Stimulated activated memory B cell treated with anti-CD40 and anti-IgM and Interleukin-4, amounts not matched to agents 10 μg/mL and 1 μg/mL and 100 μg/mL, for 72 hours (primary cell): ENCODE results near the gene TENM3.
"Not testable (repeated sequence)": the region's sequence is repeated elsewhere in the genome, so short reads cannot be mapped to it uniquely, and the experiment has no call there.

ENCODE experiments used
- ATAC-seq: fragments of 150-1000 bp; cut with Tn5 transposase; 2 replicates; pipeline ENCODE4 v1.10.0; 2021
- H3K27ac Mint-ChIP-seq: one replicate; pipeline ENCODE4 v1.8.0; 2022; ENCODE audit warnings: mild to moderate bottlenecking, mixed read lengths
- H3K27me3 Mint-ChIP-seq: one replicate; pipeline ENCODE4 v1.8.0; 2022; ENCODE audit warnings: mixed read lengths
- H3K36me3 Mint-ChIP-seq: one replicate; pipeline ENCODE4 v1.8.0; 2022; ENCODE audit warnings: mixed read lengths
- H3K4me1 Mint-ChIP-seq: one replicate; pipeline ENCODE4 v1.8.0; 2022; ENCODE audit warnings: mixed read lengths
- H3K4me3 Mint-ChIP-seq: one replicate; pipeline ENCODE4 v1.8.0; 2022; ENCODE audit warnings: mild to moderate bottlenecking, moderate library complexity, mixed read lengths
- H3K9me3 Mint-ChIP-seq: one replicate; pipeline ENCODE4 v1.8.0; 2022; ENCODE audit warnings: mixed read lengths

The TENM3 gene

GRCh38 chr4:182346250-182346649 lies 103.0 kb downstream of the TENM3 start:
- Mint-ChIP-seq H3K27ac (no peak overlapping the region), H3K36me3 (no peaks in the 10 kb centered on the region), H3K4me1 (no peaks in the 10 kb centered on the region), H3K27me3 (peaks cover 5% of the 10 kb centered on the region), H3K4me3 (no peak overlapping the region), H3K9me3 (no peaks in the 10 kb centered on the region)
- no peak for ATAC-seq

DNA sequence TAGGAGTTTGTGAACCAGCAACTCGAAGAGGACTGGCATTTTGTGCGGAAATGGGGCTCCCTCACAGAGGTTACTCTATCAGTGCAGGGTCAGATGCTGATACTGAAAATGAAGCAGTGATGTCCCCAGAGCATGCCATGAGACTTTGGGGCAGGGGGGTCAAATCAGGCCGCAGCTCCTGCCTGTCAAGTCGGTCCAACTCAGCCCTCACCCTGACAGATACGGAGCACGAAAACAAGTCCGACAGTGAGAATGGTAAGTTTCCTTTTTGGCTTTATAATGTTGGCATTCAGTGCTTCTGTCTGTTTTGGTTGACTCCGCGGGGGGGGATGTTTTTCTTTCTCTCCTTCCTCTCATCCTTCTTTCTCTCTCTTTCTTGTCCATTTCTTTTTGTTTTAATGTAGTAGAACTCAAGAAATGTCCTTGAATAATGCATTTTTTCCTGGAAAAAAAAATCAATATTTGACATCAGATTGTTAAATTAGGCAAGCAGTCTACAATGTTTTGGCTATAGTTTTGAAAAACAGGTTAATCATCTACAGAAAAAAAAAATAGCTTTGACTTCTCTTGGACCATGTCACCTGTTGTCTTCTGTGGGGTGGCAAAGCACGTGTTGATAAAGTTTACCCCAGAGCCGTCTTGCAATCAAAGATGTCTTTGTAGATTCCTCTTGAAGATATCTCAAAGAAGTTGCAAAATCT lies 103.6 kb downstream of the TENM3 start:
- H3K4me3 Mint-ChIP-seq = no peak overlapping the region
- no peak for ATAC-seq
- no peaks in the 10 kb centered on the region for H3K9me3 Mint-ChIP-seq
- H3K27me3 Mint-ChIP-seq = peaks cover 5% of the 10 kb centered on the region
- no peaks in the 10 kb centered on the region for H3K4me1 Mint-ChIP-seq
- no peaks in the 10 kb centered on the region for H3K36me3 Mint-ChIP-seq
- H3K27ac Mint-ChIP-seq = no peak overlapping the region

DNA sequence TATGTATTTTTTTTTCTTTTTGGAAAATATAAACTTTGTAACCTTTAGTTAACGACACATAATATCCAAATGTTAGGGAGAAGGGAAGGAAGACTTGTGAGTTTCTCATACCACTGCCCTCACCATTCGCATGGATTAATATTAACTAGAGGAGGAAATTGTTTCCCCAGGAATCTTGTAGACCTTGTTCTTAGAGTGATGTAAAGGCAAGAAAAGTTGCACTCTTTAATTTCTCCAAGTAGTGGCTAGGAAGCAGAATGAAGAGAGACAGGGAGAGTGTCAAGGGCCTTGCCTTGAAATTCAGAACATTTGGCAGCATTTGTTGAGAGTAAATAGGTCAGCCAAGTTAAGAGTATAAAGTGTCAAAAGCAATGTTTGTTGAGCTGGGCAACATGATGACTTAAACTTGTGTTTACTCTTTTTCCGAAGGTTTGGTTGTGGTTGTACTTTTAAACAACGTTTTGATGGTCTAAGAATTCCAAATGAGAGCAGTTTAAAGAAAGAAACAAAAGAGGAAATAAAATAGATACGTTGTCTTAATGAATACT lies 105.7 kb downstream of the TENM3 start:
- Mint-ChIP-seq H3K4me1 (no peaks in the 10 kb centered on the region), H3K36me3 (no peaks in the 10 kb centered on the region), H3K9me3 (no peaks in the 10 kb centered on the region), H3K4me3 (no peak overlapping the region), H3K27me3 (peaks cover 5% of the 10 kb centered on the region), H3K27ac (no peak overlapping the region)
- ATAC-seq = no peak

GRCh38 chr4:182350041-182350440 lies 106.8 kb downstream of the TENM3 start:
- Mint-ChIP-seq H3K27ac (no peak overlapping the region), H3K27me3 (peaks cover 3% of the 10 kb centered on the region), H3K4me1 (no peaks in the 10 kb centered on the region), H3K9me3 (peaks cover 3% of the 10 kb centered on the region), H3K4me3 (no peak overlapping the region), H3K36me3 (no peaks in the 10 kb centered on the region)
- ATAC-seq = no peak

DNA sequence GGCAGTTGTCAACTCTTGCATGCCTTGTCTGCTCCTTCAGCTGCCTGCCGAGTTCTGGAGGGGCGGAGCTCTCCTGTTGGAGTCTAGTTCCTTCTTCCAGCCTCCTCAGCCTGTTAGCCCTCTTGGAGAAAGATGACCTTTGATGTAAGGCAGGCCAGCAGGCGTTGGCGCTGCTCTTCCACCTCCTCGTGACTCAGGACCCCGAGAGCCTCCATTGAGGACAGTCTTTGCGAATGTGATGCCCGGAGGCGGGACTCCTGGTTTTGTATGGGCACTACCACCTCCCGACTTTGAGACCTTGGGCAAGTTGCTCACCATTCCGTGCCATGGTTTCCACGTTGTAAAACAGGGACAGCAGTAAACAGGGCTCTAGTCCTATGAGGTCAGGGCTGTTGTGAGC lies 108.3 kb downstream of the TENM3 start:
- no peak overlapping the region for H3K27ac Mint-ChIP-seq
- no peaks in the 10 kb centered on the region for H3K36me3 Mint-ChIP-seq
- no peaks in the 10 kb centered on the region for H3K4me1 Mint-ChIP-seq
- H3K27me3 Mint-ChIP-seq = no peaks in the 10 kb centered on the region
- H3K9me3 Mint-ChIP-seq = peaks cover 8% of the 10 kb centered on the region
- no peak for ATAC-seq
- H3K4me3 Mint-ChIP-seq = no peak overlapping the region

GRCh38 chr4:182354106-182354505 lies 110.9 kb downstream of the TENM3 start:
- no peaks in the 10 kb centered on the region for H3K27me3 Mint-ChIP-seq
- H3K4me1 Mint-ChIP-seq = no peaks in the 10 kb centered on the region
- H3K4me3 Mint-ChIP-seq = no peak overlapping the region
- H3K36me3 Mint-ChIP-seq = no peaks in the 10 kb centered on the region
- no peak overlapping the region for H3K27ac Mint-ChIP-seq
- H3K9me3 Mint-ChIP-seq = peaks cover 8% of the 10 kb centered on the region
- ATAC-seq = no peak

- Mint-ChIP-seq H3K9me3 (peaks cover 12% of the 10 kb centered on the region), H3K4me3 (no peak overlapping the region), H3K36me3 (no peaks in the 10 kb centered on the region), H3K27me3 (no peaks in the 10 kb centered on the region), H3K27ac (no peak overlapping the region), H3K4me1 (no peaks in the 10 kb centered on the region)
- ATAC-seq = no peak
Observed at GRCh38 chr4:182354867-182355266, 111.7 kb downstream of the TENM3 start.

DNA sequence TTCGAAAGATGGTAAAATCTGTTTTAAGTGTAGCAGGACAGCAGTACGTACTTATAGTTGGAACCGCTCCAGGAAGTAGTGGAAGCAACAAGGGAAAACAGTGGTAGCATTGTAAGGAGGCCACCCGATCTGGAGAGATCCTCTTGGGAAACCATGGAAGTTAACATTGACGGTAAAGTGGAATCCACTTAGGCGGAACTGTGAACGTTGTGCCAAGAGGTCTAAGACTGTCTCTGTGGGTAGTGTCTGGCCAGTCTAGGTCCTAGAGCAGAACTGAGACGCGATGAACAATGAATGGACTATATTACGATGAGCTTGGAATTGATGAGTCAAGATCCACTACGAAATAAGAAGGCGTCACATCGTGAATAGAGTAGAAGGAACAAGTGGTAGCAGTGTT lies 124.0 kb downstream of the TENM3 start:
- Mint-ChIP-seq H3K27ac (no peak overlapping the region), H3K36me3 (no peaks in the 10 kb centered on the region), H3K9me3 (peaks cover 3% of the 10 kb centered on the region), H3K27me3 (no peaks in the 10 kb centered on the region), H3K4me1 (no peaks in the 10 kb centered on the region), H3K4me3 (no peak overlapping the region)
- no peak for ATAC-seq

DNA sequence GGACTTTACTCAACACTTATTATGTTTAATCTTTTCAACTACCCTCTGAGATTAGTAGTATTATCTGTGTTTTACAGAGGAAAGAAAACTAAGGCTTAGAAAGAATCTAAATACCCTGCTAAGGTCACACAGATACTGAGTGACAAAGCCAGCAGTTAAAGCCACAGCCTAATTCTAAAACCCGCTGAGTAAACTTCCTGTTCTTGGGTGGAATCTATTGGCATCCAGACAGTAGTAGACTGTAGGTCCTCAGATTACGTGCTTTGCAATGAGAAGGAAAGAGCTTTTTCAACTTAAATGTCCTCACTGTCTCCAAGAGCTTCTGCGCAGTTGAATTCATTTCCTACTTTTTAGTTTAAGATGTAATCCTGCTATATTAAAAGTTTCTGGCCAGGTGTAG lies 126.0 kb downstream of the TENM3 start:
- no peaks in the 10 kb centered on the region for H3K27me3 Mint-ChIP-seq
- H3K4me1 Mint-ChIP-seq = no peaks in the 10 kb centered on the region
- no peak overlapping the region for H3K4me3 Mint-ChIP-seq
- H3K36me3 Mint-ChIP-seq = no peaks in the 10 kb centered on the region
- ATAC-seq = no peak
- H3K27ac Mint-ChIP-seq = no peak overlapping the region
- peaks cover 5% of the 10 kb centered on the region for H3K9me3 Mint-ChIP-seq

- no peaks in the 10 kb centered on the region for H3K4me1 Mint-ChIP-seq
- H3K27ac Mint-ChIP-seq = no peak overlapping the region
- H3K36me3 Mint-ChIP-seq = no peaks in the 10 kb centered on the region
- H3K27me3 Mint-ChIP-seq = no peaks in the 10 kb centered on the region
- H3K4me3 Mint-ChIP-seq = no peak overlapping the region
- ATAC-seq = no peak
- peaks cover 5% of the 10 kb centered on the region for H3K9me3 Mint-ChIP-seq
Observed at GRCh38 chr4:182370491-182370890, 127.3 kb downstream of the TENM3 start.

- H3K36me3 Mint-ChIP-seq = no peaks in the 10 kb centered on the region
- no peak for ATAC-seq
- no peak overlapping the region for H3K4me3 Mint-ChIP-seq
- H3K27ac Mint-ChIP-seq = no peak overlapping the region
- peaks cover 13% of the 10 kb centered on the region for H3K27me3 Mint-ChIP-seq
- H3K9me3 Mint-ChIP-seq = peaks cover 7% of the 10 kb centered on the region
- no peaks in the 10 kb centered on the region for H3K4me1 Mint-ChIP-seq
Observed at GRCh38 chr4:182380771-182381181, 137.6 kb downstream of the TENM3 start.

- H3K4me3 Mint-ChIP-seq = no peak overlapping the region
- no peaks in the 10 kb centered on the region for H3K4me1 Mint-ChIP-seq
- no peak for ATAC-seq
- no peaks in the 10 kb centered on the region for H3K36me3 Mint-ChIP-seq
- peaks cover 7% of the 10 kb centered on the region for H3K9me3 Mint-ChIP-seq
- peaks cover 7% of the 10 kb centered on the region for H3K27me3 Mint-ChIP-seq
- no peak overlapping the region for H3K27ac Mint-ChIP-seq
Observed at GRCh38 chr4:182382941-182383340, 139.7 kb downstream of the TENM3 start.

DNA sequence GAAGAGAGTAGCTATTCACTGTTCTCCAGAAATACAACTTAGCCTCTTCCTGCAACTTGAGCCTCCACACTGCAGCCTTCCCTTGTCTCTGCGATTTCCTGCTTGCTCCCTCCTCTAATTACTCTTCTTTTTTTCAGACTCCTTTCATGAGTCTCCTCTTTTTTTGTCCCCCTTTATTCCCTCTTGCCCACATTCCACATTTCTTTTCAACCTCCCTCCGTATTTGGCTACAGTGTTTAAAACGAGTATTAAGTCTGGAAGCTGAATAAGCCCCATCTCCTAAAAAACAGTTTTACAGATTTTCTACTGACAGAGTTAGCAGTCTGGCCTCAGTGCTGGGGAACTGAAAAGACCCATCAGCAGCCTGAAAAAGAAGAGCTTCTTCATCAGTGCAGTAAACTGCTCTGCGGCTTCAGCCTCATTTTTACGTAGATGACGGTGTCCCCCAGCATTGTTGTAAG lies 141.5 kb downstream of the TENM3 start:
- no peaks in the 10 kb centered on the region for H3K4me1 Mint-ChIP-seq
- no peaks in the 10 kb centered on the region for H3K27me3 Mint-ChIP-seq
- no peak for ATAC-seq
- no peaks in the 10 kb centered on the region for H3K36me3 Mint-ChIP-seq
- H3K9me3 Mint-ChIP-seq = peaks cover 7% of the 10 kb centered on the region
- H3K4me3 Mint-ChIP-seq = no peak overlapping the region
- no peak overlapping the region for H3K27ac Mint-ChIP-seq

GRCh38 chr4:182385897-182386296 lies 142.7 kb downstream of the TENM3 start:
- peaks cover 10% of the 10 kb centered on the region for H3K9me3 Mint-ChIP-seq
- H3K4me1 Mint-ChIP-seq = no peaks in the 10 kb centered on the region
- H3K27ac Mint-ChIP-seq = no peak overlapping the region
- H3K27me3 Mint-ChIP-seq = no peaks in the 10 kb centered on the region
- ATAC-seq = no peak
- no peaks in the 10 kb centered on the region for H3K36me3 Mint-ChIP-seq
- no peak overlapping the region for H3K4me3 Mint-ChIP-seq

- H3K36me3 Mint-ChIP-seq, H3K27me3 Mint-ChIP-seq, H3K27ac Mint-ChIP-seq, H3K4me3 Mint-ChIP-seq, ATAC-seq, H3K4me1 Mint-ChIP-seq: not testable (repeated sequence)
- H3K9me3 Mint-ChIP-seq = peaks cover 10% of the 10 kb centered on the region
Observed at GRCh38 chr4:182386576-182386975, 143.4 kb downstream of the TENM3 start.

DNA sequence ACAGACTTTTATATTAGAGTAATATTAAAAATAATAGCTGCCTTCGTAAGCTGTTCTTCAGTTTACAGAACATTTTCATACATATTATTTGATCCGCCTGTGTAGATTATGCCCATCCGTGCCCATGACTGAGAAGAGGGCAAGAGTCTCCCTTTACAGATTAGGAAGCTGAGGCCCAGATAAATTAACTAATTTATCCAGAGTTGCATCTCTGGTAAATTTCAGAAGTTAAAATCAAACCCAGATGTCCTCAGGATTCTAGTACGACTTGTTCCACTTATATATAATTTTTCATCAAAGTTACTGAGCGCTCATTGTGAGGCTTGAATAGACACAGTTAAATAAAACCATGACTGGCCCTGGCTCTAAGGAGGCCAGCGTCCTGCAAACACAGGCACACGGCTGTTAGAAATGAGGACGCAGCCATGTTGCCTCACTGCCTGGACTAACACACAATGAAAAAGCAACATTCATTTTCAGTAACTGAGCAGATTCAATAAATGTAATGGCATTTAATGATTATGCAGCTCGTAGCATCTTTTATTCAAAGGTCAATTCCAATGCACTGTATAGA lies 148.0 kb downstream of the TENM3 start:
- H3K4me3 Mint-ChIP-seq = no peak overlapping the region
- no peak overlapping the region for H3K27ac Mint-ChIP-seq
- H3K4me1 Mint-ChIP-seq = no peaks in the 10 kb centered on the region
- ATAC-seq = no peak
- H3K27me3 Mint-ChIP-seq = no peaks in the 10 kb centered on the region
- H3K9me3 Mint-ChIP-seq = peaks cover 4% of the 10 kb centered on the region
- H3K36me3 Mint-ChIP-seq = no peaks in the 10 kb centered on the region
